Activated naive CD4-positive, alpha-beta T cell treated with anti-CD3 and anti-CD28 coated beads for 36 hours (primary cell): ENCODE results near the gene ARPIN. TPM values are rescaled to one million over a fixed set of nuclear protein-coding genes. Genes with fewer than 3 reads are reported as not detected.

ENCODE experiments used
- CTCF ChIA-PET: fragments of 350-600 bp; sonication (Branson Sonifier 250); formaldehyde crosslinking; loops from one replicate; lab custom pipeline; 2021; ENCODE audit warnings: antibody characterized with exemption; lab: Charles Lee
- DNase-seq: peaks from one replicate; pipeline ENCODE4 v3.0.0-alpha.2; 2020
- H3K27ac Mint-ChIP-seq: one replicate; pipeline ENCODE4 v1.8.0; 2021; ENCODE audit warnings: mild to moderate bottlenecking, mixed read lengths
- H3K27me3 Mint-ChIP-seq: one replicate; pipeline ENCODE4 v1.8.0; 2021; ENCODE audit warnings: low read depth, mixed read lengths
- H3K36me3 Mint-ChIP-seq: one replicate; pipeline ENCODE4 v1.8.0; 2021; ENCODE audit warnings: low read depth, mixed read lengths
- H3K4me1 Mint-ChIP-seq: one replicate; pipeline ENCODE4 v1.8.0; 2021; ENCODE audit warnings: low read depth, mixed read lengths
- H3K4me3 Mint-ChIP-seq: one replicate; pipeline ENCODE4 v1.8.0; 2021; ENCODE audit warnings: mild to moderate bottlenecking, moderate library complexity, mixed read lengths
- H3K9me3 Mint-ChIP-seq: one replicate; pipeline ENCODE4 v1.8.0; 2021; ENCODE audit warnings: mixed read lengths
- intact Hi-C: fragments of 100-400 bp; cut with micrococcal nuclease; formaldehyde crosslinking; loops from one replicate; pipeline ENCODE4 v1.15.1; 2023
- microRNA-seq: library from miRNA; unstranded; fragments of <30 nt; microRNA quantifications from one replicate; pipeline ENCODE4 v1.2.0, GENCODE V29; 2022; ENCODE audit warnings: borderline microRNAs expressed, borderline replicate concordance
- total RNA-seq, 2 experiments: library from RNA; stranded (reverse); gene quantifications; one replicate each; pipeline ENCODE4 v1.2.3, GENCODE V29; 2021

Gene ARPIN
- total RNA-seq, 2 experiments from 2014 or later = not detected

DNA sequence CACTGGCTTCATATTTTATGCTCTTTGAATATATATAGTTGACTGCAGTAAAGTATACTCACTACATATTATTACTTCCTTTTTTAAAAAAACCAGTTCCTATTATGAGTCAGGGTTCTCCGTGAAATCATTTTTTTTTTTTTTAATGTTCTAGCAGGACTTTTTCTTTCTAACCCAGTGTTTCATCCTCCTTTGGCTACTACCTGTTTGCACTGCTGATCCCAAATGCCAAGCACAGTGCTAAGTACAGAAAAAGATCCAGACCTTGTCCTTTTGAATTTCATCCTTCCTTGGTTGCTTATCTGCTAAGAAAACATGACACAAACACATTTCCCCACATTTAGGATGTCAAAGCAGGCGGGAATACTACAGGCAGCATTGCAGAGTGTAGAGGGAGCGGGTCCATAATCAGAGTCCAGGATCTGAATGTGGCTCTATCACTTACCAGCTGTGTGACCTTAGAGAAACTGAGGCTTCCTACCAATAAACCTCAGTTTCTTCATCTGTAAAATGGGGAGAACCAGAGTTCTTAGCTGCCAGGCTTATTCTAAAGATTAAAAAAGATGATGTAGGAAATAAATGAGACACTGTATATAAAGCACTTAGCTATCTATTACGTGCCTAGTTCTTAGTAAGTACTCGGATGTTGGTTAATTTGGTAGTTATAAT lies 60.9 kb downstream of the ARPIN start:
- peaks cover 8% of the 10 kb centered on the region for H3K4me1 Mint-ChIP-seq

GRCh38 chr15:89848970-89849292 lies 63.8 kb downstream of the ARPIN start:
- no peak for DNase-seq
- Mint-ChIP-seq H3K36me3 (peaks cover 11% of the 10 kb centered on the region), H3K27ac (no peak overlapping the region), H3K9me3 (no peaks in the 10 kb centered on the region), H3K27me3 (no peaks in the 10 kb centered on the region), H3K4me1 (peaks cover 17% of the 10 kb centered on the region), H3K4me3 (no peak overlapping the region)
- intact Hi-C loops = no loop called here
- CTCF ChIA-PET = no interaction called here

More for the DNA sequence above, 60.9 kb downstream of the ARPIN start:
- no peaks in the 10 kb centered on the region for H3K9me3 Mint-ChIP-seq
- no peak for DNase-seq
- CTCF ChIA-PET = interaction anchor here (0.9 kb wide), 1 partner anchor 23 kb away, joined by 4 read pairs; no protein-coding TSS in a partner anchor
- peaks cover 14% of the 10 kb centered on the region for H3K36me3 Mint-ChIP-seq
- H3K27me3 Mint-ChIP-seq = no peaks in the 10 kb centered on the region
- intact Hi-C loops = no loop called here
- H3K27ac Mint-ChIP-seq = no peak overlapping the region
- H3K4me3 Mint-ChIP-seq = no peak overlapping the region

DNA sequence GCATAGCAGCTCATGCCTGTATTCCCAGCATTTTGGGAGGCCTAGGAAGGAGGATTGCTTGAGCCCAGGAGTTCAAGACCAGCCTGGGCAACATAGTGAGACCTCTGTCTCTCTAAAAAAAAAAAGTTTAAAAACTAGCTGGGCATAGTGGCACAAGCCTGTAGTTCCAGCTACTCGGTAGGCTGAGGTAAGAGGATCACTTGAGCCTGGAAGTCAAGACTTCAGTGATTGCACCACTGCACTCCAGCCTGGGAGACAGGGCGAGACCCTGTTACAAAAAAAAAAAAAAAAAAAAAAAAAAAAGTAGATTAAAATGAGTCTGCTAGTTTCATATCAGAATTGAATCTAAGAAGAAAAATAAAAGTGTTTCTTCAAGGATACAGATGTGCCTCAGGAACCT lies 65.7 kb downstream of the ARPIN start:
- intact Hi-C loops = no loop called here
- Mint-ChIP-seq H3K9me3 (no peaks in the 10 kb centered on the region), H3K4me1 (peaks cover 20% of the 10 kb centered on the region), H3K4me3 (no peak overlapping the region), H3K27ac (no peak overlapping the region), H3K36me3 (peaks cover 13% of the 10 kb centered on the region), H3K27me3 (no peaks in the 10 kb centered on the region)
- CTCF ChIA-PET = interaction anchor here (1.2 kb wide), 1 partner anchor 28 kb away, joined by 4 read pairs; no protein-coding TSS in a partner anchor
- DNase-seq = no peak

GRCh38 chr15:89845305-89845893 lies 67.4 kb downstream of the ARPIN start:
- H3K4me1 Mint-ChIP-seq = peaks cover 21% of the 10 kb centered on the region
- no peaks in the 10 kb centered on the region for H3K9me3 Mint-ChIP-seq
- intact Hi-C loops = no loop called here
- peaks cover 9% of the 10 kb centered on the region for H3K36me3 Mint-ChIP-seq
- CTCF ChIA-PET = interaction anchor here (0.6 to 1.3 kb wide), 3 partner anchors 29 to 393 kb away, joined by 3 to 7 read pairs (median 4); no protein-coding TSS in a partner anchor
- no peak overlapping the region for H3K27ac Mint-ChIP-seq
- DNase-seq = no peak
- H3K27me3 Mint-ChIP-seq = no peaks in the 10 kb centered on the region
- no peak overlapping the region for H3K4me3 Mint-ChIP-seq

Small RNA genes lying within 50 kb of the gene (microRNA-seq; reads per million reads assigned to microRNA genes)
- gene MIR5009 = not detected
- gene MIR5094 = not detected

Other genes starting within 250 kb of the ARPIN start
- under 1 TPM; 0.17 to 0.30 TPM for gene PLIN1, start 233.6 kb downstream of the ARPIN start, total RNA-seq
- gene PEX11A, start 222.2 kb downstream of the ARPIN start, total RNA-seq = 1 to 10 TPM; 1.0 to 1.9 TPM
- gene WDR93, start 222.1 kb downstream of the ARPIN start, total RNA-seq = not detected
- 1 to 10 TPM; 4.4 to 6.6 TPM for gene MESP1, start 161.7 kb downstream of the ARPIN start, total RNA-seq
- gene MESP2, start 136.6 kb downstream of the ARPIN start, total RNA-seq = not detected
- not detected for gene ANPEP, start 98.1 kb downstream of the ARPIN start, total RNA-seq
- 10 to 100 TPM; 20.2 to 25.2 TPM for gene AP3S2, start 19.0 kb downstream of the ARPIN start, total RNA-seq
- gene ZNF710, start 88.4 kb upstream of the ARPIN start, total RNA-seq = 10 to 100 TPM; 17.3 to 19.8 TPM
- 100 to 1,000 TPM; 225 to 229 TPM for gene IDH2, start 189.5 kb upstream of the ARPIN start, total RNA-seq